ENCODE measurements around the gene HOXA7. TPM values are rescaled to one million over a fixed set of nuclear protein-coding genes. Genes with fewer than 3 reads are reported as not detected.

The HOXA7 gene
- total RNA-seq = 2.6 and 4.8 TPM in 2 replicates

DNA sequence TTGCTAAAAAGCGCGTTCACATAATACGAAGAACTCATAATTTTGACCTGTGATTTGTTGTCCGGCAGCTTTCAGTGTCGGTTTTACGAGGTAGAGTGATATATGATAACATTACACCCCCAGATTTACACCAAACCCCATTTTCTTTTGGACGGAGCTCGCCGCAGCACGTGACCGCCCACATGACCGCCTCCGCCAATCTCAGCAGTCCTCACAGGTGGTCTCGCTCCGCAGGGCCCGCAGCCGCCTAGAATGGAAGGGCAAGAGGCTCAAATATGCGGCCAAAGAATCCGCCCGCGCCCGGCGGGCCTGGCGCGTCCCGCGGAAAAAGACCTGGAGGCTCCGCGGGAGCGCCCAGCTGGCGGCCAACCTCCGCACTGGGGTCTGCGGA lies at the start of gene HOXA7:
Gene HOXA7 (minus strand): TSS at position 168 of the 391 bp plus-strand sequence. CDS start 130 bp downstream, at position 38.

DNA sequence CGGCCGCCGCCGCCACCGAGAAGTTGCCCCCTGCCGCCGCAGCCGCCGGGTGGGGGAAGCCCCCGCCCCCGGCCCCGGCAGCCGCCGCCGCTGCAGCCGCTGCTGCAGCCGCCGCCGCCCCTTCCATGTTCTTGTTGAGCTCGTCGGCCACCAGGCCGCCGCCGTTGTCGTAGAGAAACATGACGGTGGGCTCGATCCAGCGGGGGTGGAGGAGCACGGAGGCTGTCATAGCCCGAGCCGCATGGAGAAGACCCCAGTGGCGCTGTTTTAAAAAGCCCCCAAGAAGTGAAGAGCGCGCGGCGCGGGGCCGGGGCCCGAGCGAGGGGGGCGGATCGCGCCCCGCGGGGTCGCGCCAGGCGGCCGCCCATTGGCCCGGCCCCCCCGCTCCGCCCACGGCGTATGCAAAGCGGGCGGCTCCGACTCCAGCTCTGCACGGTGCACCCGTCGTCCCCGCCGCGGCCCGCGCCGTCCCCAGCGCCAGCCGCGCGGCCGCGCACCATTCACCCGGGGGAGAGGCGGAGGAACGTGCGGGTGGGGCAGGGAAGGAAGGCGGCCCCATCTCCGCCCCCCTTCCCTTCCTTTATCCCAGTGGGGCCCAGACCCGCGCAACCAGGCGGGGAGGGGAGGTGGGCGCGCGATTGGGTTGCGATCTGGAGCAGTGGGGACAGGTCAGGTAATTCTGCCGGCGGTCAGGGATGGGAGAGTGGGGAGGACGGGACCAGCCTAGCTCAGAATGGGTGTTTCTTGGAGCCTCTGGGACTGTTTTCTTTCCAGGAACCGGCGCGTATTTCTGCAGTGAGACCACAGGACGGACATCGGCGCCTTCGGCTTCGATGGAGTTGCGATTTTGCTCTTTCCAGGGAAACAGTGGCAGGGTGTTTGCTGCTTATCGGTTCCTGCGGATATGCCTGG lies 43.6 kb upstream of the HOXA7 start, which contains the start of gene HOXA13:
Gene HOXA13 (minus strand): TSS at position 243 of the 912 bp plus-strand sequence. CDS start 14 bp downstream, at position 229.

DNA sequence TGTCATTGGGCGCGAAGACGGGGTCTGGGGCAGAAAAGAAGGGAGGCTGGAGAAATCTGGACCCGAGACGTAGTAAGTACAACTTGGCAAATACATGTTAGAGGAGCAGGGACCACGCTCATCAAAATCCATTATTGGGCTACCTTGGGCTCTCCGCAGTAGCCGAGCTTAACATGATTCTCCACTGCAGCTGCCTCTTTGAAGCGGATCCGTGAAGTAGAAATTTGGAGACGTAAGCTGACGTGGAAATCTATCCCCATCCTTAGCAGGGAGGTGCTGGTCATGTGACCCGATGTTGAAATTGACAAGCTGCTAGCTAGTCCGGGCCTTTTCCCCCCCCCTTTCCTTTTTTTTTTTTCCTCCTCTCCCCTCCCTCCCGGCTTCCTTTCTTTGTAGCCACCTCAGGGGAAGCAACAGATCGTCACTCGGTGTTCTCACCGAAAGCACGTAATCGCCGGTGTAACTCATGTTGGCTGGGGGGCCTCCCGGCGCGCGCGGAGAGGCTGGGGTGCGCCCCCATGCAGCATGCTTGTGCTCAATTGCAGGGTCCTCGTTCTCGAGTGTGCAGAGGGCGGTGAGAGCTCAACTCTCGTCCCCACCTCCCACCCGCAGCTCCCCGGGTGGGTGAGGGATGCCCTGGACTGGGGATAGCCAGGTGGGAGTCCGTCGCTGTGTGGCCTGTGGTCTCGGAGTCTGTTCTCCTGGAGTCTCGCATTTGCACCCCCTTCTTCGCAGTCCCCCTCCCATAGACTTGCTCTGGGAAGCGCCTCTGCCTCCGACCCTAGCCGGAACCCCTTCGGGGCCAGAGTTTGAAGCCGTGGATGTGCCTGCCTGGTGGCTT lies 28.8 kb upstream of the HOXA7 start, which contains the start of gene HOXA11:
Gene HOXA11 (minus strand): TSS at position 220 of the 841 bp plus-strand sequence. CDS start 88 bp downstream, at position 132.

DNA sequence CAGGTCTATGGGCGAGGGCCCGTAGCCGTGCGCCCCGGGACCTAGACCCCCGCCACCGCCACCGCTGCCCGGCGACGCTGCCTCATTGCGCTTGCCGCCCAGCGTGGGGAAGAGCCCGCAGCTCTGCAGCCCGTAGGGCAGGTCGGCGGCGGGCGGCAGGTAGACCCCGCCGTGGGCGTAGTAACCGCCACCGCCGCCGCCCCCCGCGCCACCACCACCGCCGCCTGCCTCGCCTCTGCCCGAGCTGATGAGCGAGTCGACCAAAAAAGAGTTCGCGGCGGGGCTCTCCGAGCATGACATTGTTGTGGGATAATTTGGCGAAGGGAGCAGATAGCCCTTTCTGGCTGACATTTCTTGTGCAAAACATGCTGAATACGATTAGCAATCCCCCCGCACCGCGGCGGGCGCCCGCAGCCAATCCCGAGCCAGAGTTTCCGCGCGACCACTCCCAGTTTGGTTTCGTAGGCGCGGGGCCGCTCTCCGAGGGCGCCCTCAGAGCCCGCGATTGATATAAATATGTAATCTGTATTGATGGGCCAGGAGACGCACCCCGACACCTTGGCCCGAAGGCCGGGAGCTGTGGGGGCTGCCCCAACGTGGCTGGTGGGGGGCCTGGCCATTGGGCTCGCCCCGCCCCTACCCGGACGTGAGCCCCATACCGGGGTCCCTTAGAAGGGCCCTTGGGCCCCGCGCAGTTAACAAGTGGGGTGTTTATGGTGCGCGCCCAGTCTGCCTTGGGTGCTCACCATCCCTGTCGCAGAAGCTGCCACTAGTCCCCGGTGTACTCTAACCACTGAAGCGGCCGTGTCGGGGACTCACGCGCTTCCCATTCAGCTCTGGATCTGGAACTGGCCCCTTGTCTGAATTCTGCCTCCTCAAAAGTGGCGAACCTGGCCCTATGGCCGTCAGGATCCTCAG lies 17.7 kb upstream of the HOXA7 start, which contains the start of gene HOXA10:
Gene HOXA10 (minus strand): TSS at position 365 of the 918 bp plus-strand sequence. CDS start 14 bp downstream, at position 351.

DNA sequence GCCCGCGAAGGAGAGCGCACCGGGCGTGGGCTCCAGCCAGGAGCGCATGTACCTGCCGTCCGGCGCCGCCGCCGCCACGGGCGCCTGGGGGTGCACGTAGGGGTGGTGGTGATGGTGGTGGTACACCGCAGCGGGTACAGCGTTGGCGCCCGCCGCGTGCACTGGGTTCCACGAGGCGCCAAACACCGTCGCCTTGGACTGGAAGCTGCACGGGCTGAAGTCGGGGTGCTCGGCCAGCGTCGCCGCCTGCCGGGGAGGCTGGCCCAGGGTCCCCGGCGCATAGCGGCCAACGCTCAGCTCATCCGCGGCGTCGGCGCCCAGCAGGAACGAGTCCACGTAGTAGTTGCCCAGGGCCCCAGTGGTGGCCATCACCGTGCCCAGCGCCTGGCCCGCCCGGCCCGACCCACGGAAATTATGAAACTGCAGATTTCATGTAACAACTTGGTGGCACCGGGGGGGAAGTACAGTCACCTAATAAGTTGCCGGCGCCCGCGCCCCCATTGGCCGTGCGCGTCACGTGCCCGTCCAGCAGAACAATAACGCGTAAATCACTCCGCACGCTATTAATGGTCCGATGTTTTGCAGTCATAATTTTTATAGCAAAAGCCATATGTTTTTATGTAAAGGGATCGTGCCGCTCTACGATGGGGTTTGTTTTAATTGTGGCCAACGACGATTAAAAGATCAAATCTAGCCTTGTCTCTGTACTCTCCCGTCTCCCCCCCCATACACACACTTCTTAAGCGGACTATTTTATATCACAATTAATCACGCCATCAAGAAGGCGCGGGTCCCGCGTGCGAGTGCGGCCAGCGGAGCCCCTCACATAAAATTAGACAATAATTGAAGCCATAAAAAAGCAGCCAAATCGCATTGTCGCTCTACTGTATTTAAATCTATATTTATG lies 8.9 kb upstream of the HOXA7 start, which contains the start of gene HOXA9:
Gene HOXA9 (minus strand): TSS at position 449 of the 907 bp plus-strand sequence. CDS start 80 bp downstream, at position 369.

DNA sequence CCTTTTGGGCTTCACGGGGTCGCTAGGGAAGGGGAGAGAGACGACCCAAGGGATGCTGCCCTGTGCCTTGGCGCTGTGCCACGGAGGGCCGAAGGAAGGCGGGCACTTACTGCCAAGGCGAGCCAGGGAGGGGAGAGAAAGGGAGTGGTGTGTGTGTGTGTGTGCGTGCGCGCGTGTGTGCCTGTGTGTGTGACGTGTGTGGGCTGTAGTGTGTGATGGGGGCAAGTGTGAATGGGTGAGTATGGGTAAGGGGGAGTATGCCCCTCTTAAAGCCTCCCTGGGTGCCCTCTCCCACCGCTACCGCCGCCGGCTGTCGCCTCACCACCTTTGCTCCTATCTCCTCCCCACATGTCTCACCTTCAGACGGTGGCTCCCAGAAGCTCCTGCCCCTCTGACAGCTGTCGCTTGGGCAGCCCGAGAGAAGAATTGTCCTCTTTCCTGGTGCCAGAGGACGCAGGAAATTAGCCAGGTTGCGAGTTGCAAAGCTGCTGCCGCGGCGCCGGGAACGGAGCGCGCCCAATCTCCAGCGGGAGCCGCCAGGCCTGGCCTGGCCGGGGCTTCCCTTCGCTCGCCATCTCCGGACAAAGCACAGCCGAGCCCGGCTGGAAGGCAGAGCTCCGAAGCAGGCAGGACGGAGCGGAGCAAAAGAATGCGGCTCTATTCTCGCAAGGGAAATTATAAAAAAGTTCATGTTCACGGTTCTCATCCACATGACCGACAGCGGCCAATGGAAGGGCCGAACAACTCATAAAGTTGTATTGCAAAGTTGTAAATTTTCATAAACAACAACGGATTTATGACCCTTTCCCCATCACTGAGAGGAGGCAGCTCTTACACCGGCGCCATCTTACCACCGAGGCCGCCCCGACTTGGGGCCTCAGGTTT lies 4.3 kb downstream of the HOXA7 start, which contains the start of gene HOXA3:
Gene HOXA3 (minus strand): TSS at position 653 of the 885 bp plus-strand sequence. CDS start 41,943 bp downstream, outside the sequence.

DNA sequence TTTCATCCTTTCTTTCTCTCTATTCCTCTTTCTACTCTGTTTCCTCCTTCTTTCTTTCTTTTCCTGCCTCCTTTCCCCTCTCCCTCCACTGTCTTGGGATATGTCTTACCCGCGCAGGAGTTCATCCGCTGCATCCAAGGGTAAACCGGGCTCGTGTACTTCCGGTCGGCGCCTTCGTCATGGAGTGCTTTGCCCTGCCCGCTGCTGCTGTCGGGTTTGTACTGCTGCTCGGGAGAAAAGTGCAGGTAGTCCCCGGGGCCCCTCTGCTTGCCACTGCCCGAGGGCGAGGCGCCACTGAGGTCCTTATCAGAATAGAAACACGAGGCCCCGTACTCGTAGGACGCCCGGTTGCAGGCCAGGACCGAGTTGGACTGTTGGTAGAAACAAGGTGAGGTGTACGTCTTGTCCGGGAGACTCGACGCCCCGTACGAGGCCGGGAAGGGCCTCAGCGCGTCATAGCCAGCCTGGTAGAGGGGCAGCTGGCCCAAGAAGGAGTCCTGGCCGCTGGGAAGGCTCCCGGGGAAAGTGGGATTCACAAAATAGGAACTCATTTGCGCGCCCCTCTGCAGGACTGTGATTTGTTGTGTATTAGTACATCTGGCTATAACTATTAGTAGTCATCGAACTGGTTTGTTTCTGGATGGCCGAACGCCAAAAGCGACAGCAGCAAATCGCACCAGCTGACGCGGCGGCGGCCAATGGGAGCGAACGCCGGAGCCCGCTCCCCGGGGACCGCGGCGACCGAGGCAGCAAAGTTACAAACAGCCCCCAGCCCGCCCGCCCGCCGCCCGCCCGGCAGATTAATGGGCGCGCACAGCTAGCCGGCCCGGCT lies 9.1 kb downstream of the HOXA7 start, which contains the start of gene HOXA6:
Gene HOXA6 (minus strand): TSS at position 576 of the 832 bp plus-strand sequence. CDS start 25 bp downstream, at position 551.

DNA sequence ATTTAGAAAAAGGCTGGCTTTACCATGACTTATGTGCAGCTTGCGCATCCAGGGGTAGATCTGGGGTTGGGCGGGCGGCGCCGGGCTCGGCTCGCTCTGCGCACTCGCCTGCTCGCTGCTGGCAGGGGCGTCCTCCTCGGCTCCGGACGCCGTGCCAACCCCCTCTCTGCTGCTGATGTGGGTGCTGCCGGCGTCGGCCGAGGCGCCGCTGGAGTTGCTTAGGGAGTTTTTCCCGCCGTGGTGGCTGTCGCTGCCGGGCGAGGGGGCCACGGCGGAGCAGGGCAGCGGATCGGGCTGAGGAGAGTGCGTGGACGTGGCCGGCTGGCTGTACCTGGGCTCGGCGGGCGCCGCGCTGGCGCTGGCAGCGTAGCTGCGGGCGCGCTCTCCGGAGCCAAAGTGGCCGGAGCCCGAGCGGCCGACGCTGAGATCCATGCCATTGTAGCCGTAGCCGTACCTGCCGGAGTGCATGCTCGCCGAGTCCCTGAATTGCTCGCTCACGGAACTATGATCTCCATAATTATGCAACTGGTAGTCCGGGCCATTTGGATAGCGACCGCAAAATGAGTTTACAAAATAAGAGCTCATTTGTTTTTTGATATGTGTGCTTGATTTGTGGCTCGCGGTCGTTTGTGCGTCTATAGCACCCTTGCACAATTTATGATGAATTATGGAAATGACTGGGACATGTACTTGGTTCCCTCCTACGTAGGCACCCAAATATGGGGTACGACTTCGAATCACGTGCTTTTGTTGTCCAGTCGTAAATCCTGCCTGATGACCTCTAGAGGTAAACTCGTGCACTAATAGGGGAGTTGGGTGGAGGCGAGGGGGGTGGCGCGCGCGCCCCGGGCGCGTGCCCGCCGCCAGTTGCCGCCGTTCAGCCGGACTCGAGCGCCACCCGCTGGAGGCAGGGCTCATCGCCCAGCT lies 13.2 kb downstream of the HOXA7 start, which contains the start of gene HOXA5:
Gene HOXA5 (minus strand): TSS at position 659 of the 927 bp plus-strand sequence. CDS start 74 bp downstream, at position 585.

DNA sequence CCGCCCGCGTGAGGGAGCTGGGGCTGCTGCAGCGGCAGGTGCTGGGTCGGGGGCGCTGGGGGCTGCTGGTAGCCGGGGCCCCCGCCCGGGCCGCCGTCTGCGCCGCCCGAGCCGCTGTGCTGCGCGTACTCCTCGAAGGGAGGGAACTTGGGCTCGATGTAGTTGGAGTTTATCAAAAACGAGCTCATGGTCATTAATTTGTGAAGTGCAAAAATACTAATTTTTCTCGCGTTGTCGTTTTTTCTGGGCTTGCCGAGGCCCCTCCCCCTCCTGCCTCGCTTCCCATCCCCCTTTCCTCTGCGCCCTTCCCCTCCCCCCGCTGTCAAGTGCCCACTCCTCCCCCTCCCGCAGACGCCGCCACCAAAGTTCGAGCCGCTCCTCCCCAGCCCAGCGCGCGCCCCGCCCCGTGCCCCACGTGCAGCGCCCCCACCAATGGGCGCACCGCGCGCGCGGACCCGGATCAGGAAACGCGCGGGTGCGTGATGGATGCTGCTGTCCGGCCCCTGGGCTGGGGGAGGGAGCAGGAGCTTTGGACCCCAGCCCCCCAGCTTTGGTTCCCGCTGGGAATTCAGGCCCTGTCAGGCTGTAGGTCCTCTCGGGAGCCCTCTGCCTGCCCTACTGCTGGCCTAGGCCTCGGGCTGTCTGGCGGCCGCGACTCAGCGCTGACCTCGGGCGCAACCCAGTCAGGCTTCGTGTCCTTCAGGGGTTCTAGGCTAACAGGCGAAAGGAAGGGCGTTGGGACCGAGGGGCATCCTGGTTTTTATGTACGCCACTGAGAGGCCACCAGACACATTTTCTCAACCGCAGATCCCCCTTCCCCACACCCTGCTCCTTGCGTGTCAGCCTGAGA lies 25.7 kb downstream of the HOXA7 start, which contains the start of gene HOXA4:
Gene HOXA4 (minus strand): TSS at position 218 of the 850 bp plus-strand sequence. CDS start 24 bp downstream, at position 194.

Other genes with a start within 250 kb of the HOXA7 start
- 1.7 and 2.1 TPM in 2 replicates for gene HOXA1, start 60.7 kb downstream of the HOXA7 start, total RNA-seq
- 0.53 TPM in 1 of 2 replicates, not detected in the other for gene HOXA2, start 54.0 kb downstream of the HOXA7 start, total RNA-seq
- 0.89 TPM in 1 of 2 replicates, not detected in the other for gene HOXA4, start 25.9 kb downstream of the HOXA7 start, total RNA-seq
- gene HOXA5, start 13.0 kb downstream of the HOXA7 start, total RNA-seq = 1.7 and 6.2 TPM in 2 replicates
- gene HOXA6, start 8.9 kb downstream of the HOXA7 start, total RNA-seq = 3.2 TPM in 1 of 2 replicates, not detected in the other
- 0.18 TPM in 1 of 2 replicates, not detected in the other for gene HOXA3, start 4.1 kb downstream of the HOXA7 start, total RNA-seq
- gene HOXA9, start 8.9 kb upstream of the HOXA7 start, total RNA-seq = 17.9 and 23.2 TPM in 2 replicates
- 22.7 and 24.8 TPM in 2 replicates for gene HOXA10, start 17.6 kb upstream of the HOXA7 start, total RNA-seq
- 28.4 and 32.6 TPM in 2 replicates for gene HOXA11, start 28.6 kb upstream of the HOXA7 start, total RNA-seq
- 11.0 and 18.8 TPM in 2 replicates for gene HOXA13, start 43.4 kb upstream of the HOXA7 start, total RNA-seq
- gene EVX1, start 86.1 kb upstream of the HOXA7 start, total RNA-seq = 0.86 TPM in 1 of 2 replicates, not detected in the other